ENCODE data around the gene VIPR2. TPM values are rescaled to one million over a fixed set of nuclear protein-coding genes. Genes with fewer than 3 reads are reported as not detected.

Gene VIPR2
- total RNA-seq, 1 donor from 2014 or later: not detected

DNA sequence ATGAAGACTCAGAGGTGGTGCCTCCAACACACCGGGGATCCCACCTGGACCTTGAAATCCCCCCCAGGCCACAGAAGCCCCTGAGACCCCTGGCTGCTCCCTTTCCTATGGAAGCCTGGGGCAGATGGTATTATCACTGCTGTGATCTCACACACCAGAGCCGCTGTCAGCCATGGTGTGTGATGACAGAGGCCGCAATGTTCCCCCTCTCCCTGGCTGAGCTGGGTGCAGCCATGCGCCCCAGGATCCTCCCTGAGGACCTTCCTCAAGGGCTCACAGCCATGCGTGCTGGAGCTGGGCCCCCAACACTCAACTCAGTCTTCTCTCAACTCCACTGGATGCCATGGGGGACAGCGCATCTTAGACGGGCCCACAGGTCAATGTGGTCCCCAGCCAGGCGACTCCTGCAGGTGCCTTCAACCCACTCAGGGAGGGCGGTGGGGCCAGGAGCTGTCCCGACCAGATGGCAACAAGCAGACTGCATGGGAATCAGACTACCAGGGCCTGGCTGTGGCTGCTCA lies 44.9 kb downstream of the VIPR2 start:
- CTCF ChIA-PET: no interaction called here
- POLR2A ChIA-PET: no interaction called here
- intact Hi-C loops (cut with micrococcal nuclease): no loop called here
- Mint-ChIP-seq H3K9me3 (no peaks in the 10 kb centered on the region), H3K4me1 (no peaks in the 10 kb centered on the region), H3K27ac (no peak overlapping the region), H3K27me3 (no peaks in the 10 kb centered on the region), H3K4me3 (no peak overlapping the region), H3K36me3 (ENCODE audit: low read depth) (no peaks in the 10 kb centered on the region)
- ATAC-seq (ENCODE audit: low read depth) (no peak), DNase-seq (no peak)
- TF ChIP-seq CTCF (IDR thresholded peaks at IDR 0.05): no peak

DNA sequence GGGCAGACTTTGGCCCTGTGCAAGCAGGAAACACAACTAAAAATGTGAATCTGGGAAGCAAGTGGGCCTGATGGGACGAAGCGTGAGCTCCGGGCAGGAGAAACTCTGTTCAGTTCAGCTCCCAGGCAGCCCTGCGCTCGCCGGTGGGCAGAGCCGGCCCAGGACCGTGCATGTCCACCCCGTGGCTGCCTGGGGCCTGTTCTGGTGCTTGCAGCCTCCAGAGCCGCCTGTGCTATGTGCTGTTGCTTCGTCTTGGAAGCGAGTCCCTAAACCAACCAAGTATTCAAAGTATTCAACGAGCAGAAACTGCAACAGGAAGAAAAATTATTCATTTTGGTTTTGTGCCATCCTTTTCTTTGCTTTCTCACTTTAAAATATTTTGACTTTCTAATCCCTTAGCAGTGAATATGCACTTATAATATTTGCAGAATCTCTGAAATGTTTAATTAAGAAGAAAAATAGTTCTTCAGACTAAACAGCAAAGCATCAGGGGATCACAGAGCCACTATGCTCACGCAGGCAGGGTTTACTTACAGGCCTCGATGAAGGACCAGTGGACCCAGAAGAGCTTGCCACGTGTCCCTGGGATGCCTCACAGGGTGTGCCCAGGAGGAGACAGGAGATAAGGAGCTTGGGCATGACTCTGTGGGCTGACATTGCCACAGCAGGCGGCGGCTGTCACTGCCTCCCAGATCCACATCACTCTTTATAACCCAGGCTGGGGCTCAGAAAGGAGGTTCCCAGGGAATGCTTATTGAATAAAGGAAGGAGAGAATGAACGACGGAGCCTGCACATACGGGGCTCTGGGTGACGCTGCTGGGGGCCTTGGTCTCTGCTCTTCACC lies 45.6 kb downstream of the VIPR2 start:
- DNase-seq (no peak), ATAC-seq (ENCODE audit: low read depth) (no peak)
- ChIA-PET POLR2A (no interaction called here), CTCF (no interaction called here)
- intact Hi-C loops (cut with micrococcal nuclease): no loop called here
- no peak for TF ChIP-seq CTCF (IDR thresholded peaks at IDR 0.05)
- Mint-ChIP-seq H3K9me3 (no peaks in the 10 kb centered on the region), H3K4me3 (no peak overlapping the region), H3K4me1 (no peaks in the 10 kb centered on the region), H3K27ac (no peak overlapping the region), H3K36me3 (ENCODE audit: low read depth) (no peaks in the 10 kb centered on the region), H3K27me3 (no peaks in the 10 kb centered on the region)

DNA sequence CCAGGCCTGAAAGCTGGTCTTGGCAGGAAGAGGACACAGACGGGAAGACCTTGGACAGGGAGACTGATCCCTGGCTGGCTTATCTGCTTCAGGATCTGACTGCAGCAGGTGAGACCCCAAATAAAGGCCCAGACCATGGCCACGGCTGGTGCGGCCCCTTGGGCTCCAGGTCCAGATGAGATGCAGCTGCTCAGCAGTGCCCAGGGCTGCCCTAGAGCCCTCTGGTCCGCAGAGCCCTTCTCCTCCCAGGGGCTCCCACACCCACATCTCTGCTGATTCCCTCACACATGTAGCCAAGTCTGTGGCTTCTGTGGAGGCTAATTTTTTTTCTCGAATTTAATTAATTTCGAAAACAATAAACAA lies 46.3 kb downstream of the VIPR2 start:
- no peak for ATAC-seq (ENCODE audit: low read depth)
- Mint-ChIP-seq H3K36me3 (ENCODE audit: low read depth) (no peaks in the 10 kb centered on the region), H3K9me3 (no peaks in the 10 kb centered on the region), H3K27me3 (no peaks in the 10 kb centered on the region), H3K4me3 (no peak overlapping the region), H3K27ac (no peak overlapping the region), H3K4me1 (no peaks in the 10 kb centered on the region)
- ChIA-PET POLR2A (no interaction called here), CTCF (no interaction called here)
- intact Hi-C loops (cut with micrococcal nuclease): no loop called here
- no peak for TF ChIP-seq CTCF (IDR thresholded peaks at IDR 0.05)
- no peak for DNase-seq

DNA sequence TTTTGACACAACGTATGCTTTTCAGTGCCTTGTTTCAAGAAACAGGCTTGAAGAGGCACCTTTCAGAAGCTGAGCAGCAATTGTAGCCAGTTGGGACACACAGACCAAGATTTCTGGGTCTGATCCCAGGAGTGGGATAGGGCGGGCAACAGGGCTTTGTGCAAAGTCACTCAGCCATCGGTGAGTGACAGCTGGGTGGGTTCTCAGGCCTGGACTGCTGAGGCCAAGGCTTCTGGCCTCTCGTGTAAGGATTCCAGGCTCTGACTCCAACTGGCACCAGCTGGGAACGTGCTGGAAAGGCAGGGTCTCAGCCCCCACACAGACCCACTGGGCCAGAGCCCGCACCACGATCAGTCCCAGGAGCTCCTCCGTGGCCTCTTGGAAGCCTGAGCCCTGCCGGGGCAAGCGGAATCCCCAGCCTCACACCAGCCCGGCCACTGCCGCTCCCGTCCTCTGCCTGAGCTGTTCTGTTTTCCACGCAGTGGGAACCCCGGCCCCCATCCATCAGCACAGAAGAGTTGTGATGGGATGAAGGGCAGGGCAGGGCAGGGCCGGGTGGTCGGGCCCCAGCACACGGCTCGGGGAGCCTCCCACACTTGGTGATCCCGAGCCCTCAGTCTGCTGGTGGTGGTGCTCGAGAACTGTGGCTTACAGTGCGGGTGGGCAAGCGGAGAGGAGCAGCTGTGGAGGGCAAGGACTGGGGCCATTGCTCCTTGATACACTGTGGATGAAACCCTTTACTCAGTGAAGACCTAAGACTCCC lies 46.8 kb downstream of the VIPR2 start:
- Mint-ChIP-seq H3K27ac (no peak overlapping the region), H3K4me1 (no peaks in the 10 kb centered on the region), H3K9me3 (no peaks in the 10 kb centered on the region), H3K27me3 (no peaks in the 10 kb centered on the region), H3K36me3 (ENCODE audit: low read depth) (no peaks in the 10 kb centered on the region), H3K4me3 (no peak overlapping the region)
- no peak for ATAC-seq (ENCODE audit: low read depth)
- intact Hi-C loops (cut with micrococcal nuclease): no loop called here
- ChIA-PET CTCF (no interaction called here), POLR2A (no interaction called here)
- TF ChIP-seq CTCF (IDR thresholded peaks at IDR 0.05): no peak
- DNase-seq: no peak
